SH-SY5Y (cell line): Measurements from ENCODE around the gene TSSK2.

ENCODE experiments used
- GATA2 ChIP-seq: IDR thresholded peaks from 2 replicates; pipeline ENCODE4 v1.6.1; 2011; ENCODE audit warnings: mild to moderate bottlenecking, low read depth, low read length
- GATA3 ChIP-seq: IDR thresholded peaks from 2 replicates; pipeline ENCODE4 v1.6.1; 2011; ENCODE audit warnings: low read depth, mild to moderate bottlenecking, low read length, moderate library complexity

DNA sequence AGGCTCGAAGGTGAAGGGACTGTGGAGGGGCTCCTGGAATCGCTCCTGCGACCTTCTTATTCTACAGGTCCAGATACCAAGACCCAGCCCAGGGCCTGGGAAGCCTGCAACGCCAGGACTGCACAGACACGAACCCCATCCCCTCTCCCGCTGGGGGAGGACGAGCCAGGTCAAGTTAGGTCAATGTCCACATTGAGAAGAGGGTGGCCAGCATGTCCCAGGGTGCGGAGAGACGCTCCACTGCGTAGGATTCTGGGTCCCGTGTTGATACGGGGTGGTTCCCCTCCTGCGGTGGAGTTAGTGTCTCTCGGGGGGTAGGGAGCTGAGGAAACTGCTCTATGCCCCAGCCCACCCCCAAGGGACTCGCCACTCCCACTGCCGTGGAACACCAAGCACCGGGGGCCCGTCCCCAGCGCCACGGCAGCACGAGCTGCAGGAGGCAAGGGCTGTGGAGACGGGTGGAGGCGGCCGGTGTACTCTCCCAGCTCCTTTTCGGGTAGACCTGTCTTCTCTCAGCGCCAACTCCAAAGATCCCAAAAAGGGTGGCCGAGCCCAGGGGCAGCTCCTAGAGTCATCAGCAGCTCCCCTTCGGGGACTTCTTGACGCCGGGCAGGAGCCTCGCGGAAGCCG lies 17.4 kb downstream of the TSSK2 start:
- TF ChIP-seq GATA2, result no peak
- TF ChIP-seq GATA3, result no peak
